BJ (cell line): ENCODE data around the gene PTGR1. TPM values are rescaled to one million over a fixed set of nuclear protein-coding genes. Genes with fewer than 3 reads are reported as not detected.

Experiments
- CTCF ChIA-PET: fragments of 350-600 bp; formaldehyde crosslinking; extraction: SDS; loops from one replicate; lab custom pipeline; 2021; ENCODE audit warnings: antibody characterized with exemption, inconsistent platforms; lab: Yijun Ruan, JAX
- POLR2A ChIA-PET: fragments of 300-600 bp; sonication (Branson Sonifier 250); formaldehyde crosslinking; extraction: SDS; loops from one replicate; lab custom pipeline; 2021; ENCODE audit warnings: antibody characterized with exemption; lab: Charles Lee
- DNase-seq: peaks from one replicate; pipeline ENCODE4 v3.0.0-alpha.2; 2011; ENCODE audit warnings: low read depth
- H3K27me3 ChIP-seq: 2 replicates; pipeline ENCODE4 v1.6.0; 2011; ENCODE audit warnings: low read length; ENCODE audit not compliant: control insufficient read depth, insufficient read depth
- H3K36me3 ChIP-seq: 2 replicates; pipeline ENCODE4 v1.5.1; 2011; ENCODE audit warnings: low read length; ENCODE audit not compliant: control insufficient read depth, insufficient read depth
- H3K4me3 ChIP-seq: 2 replicates; pipeline ENCODE4 v1.5.1; 2011; ENCODE audit warnings: low read depth, mild to moderate bottlenecking, control low read depth, low read length
- CTCF ChIP-seq: IDR thresholded peaks from 2 replicates; pipeline ENCODE4 v1.5.1; 2011; ENCODE audit warnings: low read depth, mild to moderate bottlenecking, control low read depth, inconsistent platforms, low read length, moderate library complexity; ENCODE audit not compliant: insufficient read depth
- polyA plus RNA-seq: library from polyadenylated mRNA; depleted of rRNA; stranded (reverse); fragments of >200 nt; gene quantifications from 2 replicates; pipeline ENCODE4 v1.2.3, GENCODE V29; 2011

Gene PTGR1
- polyA plus RNA-seq, 1 experiment: 49.3 TPM

GRCh38 chr9:111644195-111644772, 44.8 kb upstream of the PTGR1 start:
- CTCF ChIA-PET: interaction anchor here (0.7 to 1.8 kb wide), 3 partner anchors 14 to 617 kb away, joined by 3 to 4 read pairs (median 3); no protein-coding TSS in a partner anchor
- POLR2A ChIA-PET: no interaction called here
- TF ChIP-seq CTCF: no peak
- Histone ChIP-seq H3K36me3 (no peaks in the 10 kb centered on the region; the same call in 1 of the 2 replicates), H3K27me3 (no peaks in the 10 kb centered on the region), H3K4me3 (no peak overlapping the region)
- DNase-seq: no peak

DNA sequence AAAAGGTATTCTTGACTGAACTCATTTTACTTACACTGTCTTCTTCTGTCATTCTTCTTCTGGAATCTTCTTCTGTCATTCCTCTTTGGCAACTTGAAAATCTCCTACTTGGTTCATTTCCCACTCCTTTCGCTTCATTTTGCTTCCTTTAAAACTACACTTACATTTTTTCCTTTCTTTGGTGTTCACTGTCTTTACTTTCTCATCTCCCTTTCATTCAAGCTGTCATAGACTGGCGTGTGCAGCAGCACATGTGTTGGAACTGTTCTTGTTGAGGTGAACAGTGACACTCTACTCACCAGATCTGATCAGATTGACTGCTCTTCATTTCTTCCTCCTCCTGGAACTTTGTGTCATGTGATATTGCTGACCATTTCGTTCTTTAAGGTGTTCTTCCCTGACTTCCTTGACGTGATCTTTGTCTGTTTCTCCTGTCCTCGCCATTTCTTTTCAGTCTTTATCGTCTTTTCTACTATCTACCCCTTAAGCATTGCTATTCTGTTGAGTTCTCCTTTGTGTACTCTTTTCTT, 38.0 kb upstream of the PTGR1 start:
- no peak for DNase-seq
- POLR2A ChIA-PET: no interaction called here
- no peak for TF ChIP-seq CTCF

GRCh38 chr9:111634860-111635259, 35.4 kb upstream of the PTGR1 start:
- Histone ChIP-seq H3K36me3 (no peaks in the 10 kb centered on the region), H3K4me3 (no peak overlapping the region), H3K27me3 (no peaks in the 10 kb centered on the region)
- POLR2A ChIA-PET: no interaction called here
- DNase-seq: no peak
- CTCF ChIA-PET: no interaction called here
- TF ChIP-seq CTCF: no peak

More for the DNA sequence above, 38.0 kb upstream of the PTGR1 start:
- H3K27me3 ChIP-seq: no peaks in the 10 kb centered on the region
- no peak overlapping the region for H3K4me3 ChIP-seq
- CTCF ChIA-PET: no interaction called here
- no peaks in the 10 kb centered on the region for H3K36me3 ChIP-seq

DNA sequence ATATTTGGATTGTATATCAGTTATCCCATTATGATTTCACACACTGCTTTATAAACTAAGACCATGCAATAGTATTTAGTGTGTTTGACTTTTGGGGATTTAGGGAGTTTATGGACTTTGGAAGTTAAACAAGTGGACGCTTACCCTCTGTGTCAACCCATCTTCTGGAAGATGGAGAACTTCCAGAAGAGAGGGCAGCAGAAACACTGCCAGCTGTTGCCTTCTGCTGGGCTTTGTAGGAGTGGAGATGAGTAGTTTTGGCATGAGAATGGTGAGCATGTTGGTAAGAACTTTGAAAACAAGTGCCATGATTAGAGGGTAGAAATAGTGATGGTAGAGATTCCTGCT, 33.9 kb upstream of the PTGR1 start:
- DNase-seq: no peak
- Histone ChIP-seq H3K4me3 (no peak overlapping the region; the same call in 1 of the 2 replicates), H3K36me3 (no peaks in the 10 kb centered on the region), H3K27me3 (no peaks in the 10 kb centered on the region)
- ChIA-PET CTCF (interaction anchor here (1.2 kb wide), 1 partner anchor 16 kb away, joined by 6 read pairs; no protein-coding TSS in a partner anchor), POLR2A (interaction anchor here (0.7 kb wide), 1 partner anchor 30 kb away, joined by 3 read pairs; no protein-coding TSS in a partner anchor)
- no peak for TF ChIP-seq CTCF

DNA sequence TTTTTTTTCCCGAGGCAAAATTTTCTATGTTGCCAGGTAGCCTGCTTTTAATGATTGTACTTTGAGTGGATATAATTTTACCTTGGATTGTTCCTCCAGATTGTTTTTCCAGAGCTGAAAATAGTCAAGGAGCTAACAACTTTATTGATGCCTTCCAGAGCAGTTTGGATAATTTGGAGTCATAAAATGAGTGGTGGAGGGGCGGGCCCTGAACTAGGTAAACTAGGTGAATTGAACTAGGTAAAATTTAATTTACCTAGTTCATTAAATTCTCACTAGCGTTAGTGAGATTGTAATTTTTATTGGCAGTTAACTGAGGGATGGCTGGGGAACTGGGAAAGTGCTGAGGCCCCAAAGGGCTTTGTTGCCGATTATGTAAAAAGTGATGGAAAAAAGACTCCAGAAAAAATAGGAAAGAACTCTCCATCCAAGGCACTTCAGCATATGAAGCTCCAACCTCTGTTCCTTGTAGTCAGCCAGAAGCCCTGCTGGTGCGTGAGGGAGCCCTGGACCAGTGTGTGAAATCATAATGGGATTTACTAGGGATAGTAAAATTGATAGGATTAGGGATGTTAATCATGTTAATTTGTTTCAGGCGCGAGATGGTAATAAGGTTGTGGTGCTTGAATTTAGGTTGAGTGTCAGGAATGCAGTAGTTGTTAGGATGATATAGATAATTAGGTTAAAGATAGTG, 33.4 kb upstream of the PTGR1 start:
- no peak for DNase-seq
- no peaks in the 10 kb centered on the region for H3K27me3 ChIP-seq
- CTCF ChIA-PET: interaction anchor here (1.2 kb wide), 1 partner anchor 17 kb away, joined by 6 read pairs; no protein-coding TSS in a partner anchor
- POLR2A ChIA-PET: interaction anchor here (0.7 kb wide), 1 partner anchor 30 kb away, joined by 3 read pairs; no protein-coding TSS in a partner anchor
- no peak for TF ChIP-seq CTCF
- H3K36me3 ChIP-seq: no peaks in the 10 kb centered on the region
- H3K4me3 ChIP-seq: peak overlapping the region; percentile 86
